Type B pancreatic cell (in vitro differentiated cells): Measurements from ENCODE around the gene AGBL5. TPM values are rescaled to one million over a fixed set of nuclear protein-coding genes. Genes with fewer than 3 reads are reported as not detected.

Experiments
- DNase-seq: peaks from one replicate; pipeline ENCODE4 v3.0.0; 2021; ENCODE audit warnings: mixed read lengths; ENCODE audit not compliant: unreplicated experiment; ENCODE audit errors: extremely low spot score
- H3K27ac Mint-ChIP-seq: 2 replicates; pipeline ENCODE4 v1.8.0; 2021; ENCODE audit warnings: mild to moderate bottlenecking, mixed read lengths
- H3K27me3 Mint-ChIP-seq: 2 replicates; pipeline ENCODE4 v1.8.0; 2021; ENCODE audit warnings: mixed read lengths
- H3K36me3 Mint-ChIP-seq: 2 replicates; pipeline ENCODE4 v1.8.0; 2021; ENCODE audit warnings: mixed read lengths
- H3K4me1 Mint-ChIP-seq: one replicate; pipeline ENCODE4 v1.8.0; 2021; ENCODE audit warnings: mixed read lengths; ENCODE audit not compliant: unreplicated experiment
- H3K4me3 Mint-ChIP-seq: 2 replicates; pipeline ENCODE4 v1.8.0; 2021; ENCODE audit warnings: mild to moderate bottlenecking, mixed read lengths
- H3K9me3 Mint-ChIP-seq: 2 replicates; pipeline ENCODE4 v1.8.0; 2021; ENCODE audit warnings: mixed read lengths
- CTCF ChIP-seq: fragments of 200-600 bp; sonication (generic); conservative IDR thresholded peaks from 2 replicates; pipeline ENCODE4 v1.5.0; 2021; ENCODE audit warnings: antibody characterized with exemption, mild to moderate bottlenecking
- total RNA-seq: library from RNA; stranded (reverse); gene quantifications from 2 replicates; pipeline ENCODE4 v1.2.1, GENCODE V29; 2021; ENCODE audit warnings: low replicate concordance

AGBL5 gene
- total RNA-seq, 1 donor from 2014 or later = 57.3 TPM

GRCh38 chr2:27076323-27076722 lies 24.9 kb downstream of the AGBL5 start:
- Mint-ChIP-seq H3K4me3 (peak overlapping the region; percentile 35), H3K4me1 (peaks cover 59% of the 10 kb centered on the region), H3K27ac (peak overlapping the region; percentile 34), H3K36me3 (peaks cover 3% of the 10 kb centered on the region), H3K9me3 (no peaks in the 10 kb centered on the region), H3K27me3 (peaks cover 21% of the 10 kb centered on the region)
- no peak for TF ChIP-seq CTCF
- DNase-seq = no peak

- Mint-ChIP-seq H3K27me3 (peaks cover 21% of the 10 kb centered on the region), H3K36me3 (peaks cover 5% of the 10 kb centered on the region), H3K9me3 (no peaks in the 10 kb centered on the region), H3K4me1 (peaks cover 63% of the 10 kb centered on the region), H3K27ac (no peak overlapping the region), H3K4me3 (no peak overlapping the region)
- DNase-seq = no peak
- TF ChIP-seq CTCF = no peak
Observed at GRCh38 chr2:27077231-27077630, 25.8 kb downstream of the AGBL5 start.

GRCh38 chr2:27078267-27079194 lies 27.1 kb downstream of the AGBL5 start, which contains the start of gene EMILIN1:
EMILIN1 (plus strand) TSS chr2:27078615; CDS start chr2:27079066, 451 bp downstream.
- DNase-seq = no peak
- peak within 1 kb of the TSS; percentile 63 for H3K27ac Mint-ChIP-seq
- TF ChIP-seq CTCF = no peak
- peaks cover 21% of the 10 kb centered on the region for H3K27me3 Mint-ChIP-seq
- H3K9me3 Mint-ChIP-seq = no peaks in the 10 kb centered on the region
- H3K4me1 Mint-ChIP-seq = peaks cover 56% of the 10 kb centered on the region
- peaks cover 5% of the 10 kb centered on the region for H3K36me3 Mint-ChIP-seq
- peak within 1 kb of the TSS; percentile 86 for H3K4me3 Mint-ChIP-seq

GRCh38 chr2:27079233-27080139 lies 28.0 kb downstream of the AGBL5 start:
- DNase-seq = no peak
- no peak for TF ChIP-seq CTCF
- Mint-ChIP-seq H3K4me1 (peaks cover 50% of the 10 kb centered on the region), H3K36me3 (peaks cover 5% of the 10 kb centered on the region), H3K9me3 (no peaks in the 10 kb centered on the region), H3K4me3 (peak overlapping the region; percentile 81), H3K27me3 (peaks cover 21% of the 10 kb centered on the region), H3K27ac (no peak overlapping the region)

GRCh38 chr2:27080140-27080469 lies 28.6 kb downstream of the AGBL5 start:
- no peak overlapping the region for H3K27ac Mint-ChIP-seq
- peaks cover 5% of the 10 kb centered on the region for H3K36me3 Mint-ChIP-seq
- DNase-seq = no peak
- peaks cover 17% of the 10 kb centered on the region for H3K27me3 Mint-ChIP-seq
- H3K4me3 Mint-ChIP-seq = peak overlapping the region; percentile 81
- H3K9me3 Mint-ChIP-seq = no peaks in the 10 kb centered on the region
- peaks cover 44% of the 10 kb centered on the region for H3K4me1 Mint-ChIP-seq
- no peak for TF ChIP-seq CTCF
